ENCODE data around the gene ATP2B2.
"Not testable (repeated sequence)": the region's sequence is repeated elsewhere in the genome, so short reads cannot be mapped to it uniquely, and the experiment has no call there.

The ATP2B2 gene

GRCh38 chr3:10390641-10391373, 114.6 kb downstream of the ATP2B2 start:
- H3K9me3 ChIP-seq (replicated peaks; ENCODE audit: low read length), result peaks cover 23% of the 10 kb centered on the region

GRCh38 chr3:10389995-10390394, 115.4 kb downstream of the ATP2B2 start:
- no peak overlapping the region for H3K4me3 ChIP-seq (ENCODE audit: low read length)
- peaks cover 23% of the 10 kb centered on the region for H3K9me3 ChIP-seq (replicated peaks; ENCODE audit: low read length)
- no peak overlapping the region for H3K4me2 ChIP-seq (ENCODE audit: low read length)
- H3K9ac ChIP-seq (ENCODE audit: low read depth, low read length), result no peak overlapping the region
- H3K36me3 ChIP-seq (ENCODE audit: insufficient read depth, low read length), result no peaks in the 10 kb centered on the region
- H3K27me3 ChIP-seq (ENCODE audit: control insufficient read depth, insufficient read depth, low read length), result peaks cover 26% of the 10 kb centered on the region
- no peaks in the 10 kb centered on the region for H3K4me1 ChIP-seq (ENCODE audit: control insufficient read depth, insufficient read depth, low read length)

More at GRCh38 chr3:10390641-10391373, 114.6 kb downstream of the ATP2B2 start:
- H3K27me3 ChIP-seq (ENCODE audit: control insufficient read depth, insufficient read depth, low read length), result peaks cover 27% of the 10 kb centered on the region
- no peak overlapping the region for H3K4me3 ChIP-seq (ENCODE audit: low read length)
- H3K9ac ChIP-seq (ENCODE audit: low read depth, low read length), result no peak overlapping the region
- no peak overlapping the region for H3K4me2 ChIP-seq (ENCODE audit: low read length)
- H3K36me3 ChIP-seq (ENCODE audit: insufficient read depth, low read length), result no peaks in the 10 kb centered on the region
- H3K4me1 ChIP-seq (ENCODE audit: control insufficient read depth, insufficient read depth, low read length), result no peaks in the 10 kb centered on the region

GRCh38 chr3:10389339-10389738, 116.0 kb downstream of the ATP2B2 start:
- H3K4me3 ChIP-seq (ENCODE audit: low read length), result no peak overlapping the region
- H3K9ac ChIP-seq (ENCODE audit: low read depth, low read length), result no peak overlapping the region
- no peak overlapping the region for H3K4me2 ChIP-seq (ENCODE audit: low read length)
- H3K9me3 ChIP-seq (replicated peaks; ENCODE audit: low read length), result peaks cover 23% of the 10 kb centered on the region
- H3K36me3 ChIP-seq (ENCODE audit: insufficient read depth, low read length), result no peaks in the 10 kb centered on the region
- no peaks in the 10 kb centered on the region for H3K4me1 ChIP-seq (ENCODE audit: control insufficient read depth, insufficient read depth, low read length)
- peaks cover 26% of the 10 kb centered on the region for H3K27me3 ChIP-seq (ENCODE audit: control insufficient read depth, insufficient read depth, low read length)

GRCh38 chr3:10387881-10388609, 117.3 kb downstream of the ATP2B2 start:
- H3K36me3 ChIP-seq (ENCODE audit: insufficient read depth, low read length), result no peaks in the 10 kb centered on the region
- H3K4me1 ChIP-seq (ENCODE audit: control insufficient read depth, insufficient read depth, low read length), result no peaks in the 10 kb centered on the region
- H3K27me3 ChIP-seq (ENCODE audit: control insufficient read depth, insufficient read depth, low read length), result peaks cover 31% of the 10 kb centered on the region
- H3K9ac ChIP-seq (ENCODE audit: low read depth, low read length), result no peak overlapping the region
- peaks cover 23% of the 10 kb centered on the region for H3K9me3 ChIP-seq (replicated peaks; ENCODE audit: low read length)
- no peak overlapping the region for H3K4me2 ChIP-seq (ENCODE audit: low read length)
- no peak overlapping the region for H3K4me3 ChIP-seq (ENCODE audit: low read length)

- H3K4me1 ChIP-seq (ENCODE audit: control insufficient read depth, insufficient read depth, low read length), result no peaks in the 10 kb centered on the region
- no peaks in the 10 kb centered on the region for H3K36me3 ChIP-seq (ENCODE audit: insufficient read depth, low read length)
- H3K4me2 ChIP-seq (ENCODE audit: low read length), result no peak overlapping the region
- peaks cover 23% of the 10 kb centered on the region for H3K9me3 ChIP-seq (replicated peaks; ENCODE audit: low read length)
- H3K4me3 ChIP-seq (ENCODE audit: low read length), result no peak overlapping the region
- no peak overlapping the region for H3K9ac ChIP-seq (ENCODE audit: low read depth, low read length)
- H3K27me3 ChIP-seq (ENCODE audit: control insufficient read depth, insufficient read depth, low read length), result peaks cover 24% of the 10 kb centered on the region
Measured at GRCh38 chr3:10386121-10386520, 119.3 kb downstream of the ATP2B2 start.

GRCh38 chr3:10384541-10385360, 120.6 kb downstream of the ATP2B2 start:
- H3K9ac ChIP-seq (ENCODE audit: low read depth, low read length), result no peak overlapping the region
- no peaks in the 10 kb centered on the region for H3K36me3 ChIP-seq (ENCODE audit: insufficient read depth, low read length)
- H3K27me3 ChIP-seq (ENCODE audit: control insufficient read depth, insufficient read depth, low read length), result peaks cover 22% of the 10 kb centered on the region
- peaks cover 23% of the 10 kb centered on the region for H3K9me3 ChIP-seq (replicated peaks; ENCODE audit: low read length)
- H3K4me2 ChIP-seq (ENCODE audit: low read length), result no peak overlapping the region
- no peaks in the 10 kb centered on the region for H3K4me1 ChIP-seq (ENCODE audit: control insufficient read depth, insufficient read depth, low read length)
- H3K4me3 ChIP-seq (ENCODE audit: low read length), result no peak overlapping the region

GRCh38 chr3:10383850-10384248, 121.5 kb downstream of the ATP2B2 start:
- no peak overlapping the region for H3K4me3 ChIP-seq (ENCODE audit: low read length)
- H3K9me3 ChIP-seq (replicated peaks; ENCODE audit: low read length), result peaks cover 23% of the 10 kb centered on the region
- peaks cover 27% of the 10 kb centered on the region for H3K27me3 ChIP-seq (ENCODE audit: control insufficient read depth, insufficient read depth, low read length)
- H3K9ac ChIP-seq (ENCODE audit: low read depth, low read length), result no peak overlapping the region
- no peaks in the 10 kb centered on the region for H3K4me1 ChIP-seq (ENCODE audit: control insufficient read depth, insufficient read depth, low read length)
- no peak overlapping the region for H3K4me2 ChIP-seq (ENCODE audit: low read length)
- H3K36me3 ChIP-seq (ENCODE audit: insufficient read depth, low read length), result no peaks in the 10 kb centered on the region

GRCh38 chr3:10382892-10383849, 122.2 kb downstream of the ATP2B2 start:
- Histone ChIP-seq H3K4me1 (ENCODE audit: control insufficient read depth, insufficient read depth, low read length) (no peaks in the 10 kb centered on the region), H3K4me3 (ENCODE audit: low read length) (no peak overlapping the region), H3K36me3 (ENCODE audit: insufficient read depth, low read length) (no peaks in the 10 kb centered on the region), H3K9ac (ENCODE audit: low read depth, low read length) (no peak overlapping the region), H3K4me2 (ENCODE audit: low read length) (no peak overlapping the region), H3K9me3 (replicated peaks; ENCODE audit: low read length) (peaks cover 17% of the 10 kb centered on the region), H3K27me3 (ENCODE audit: control insufficient read depth, insufficient read depth, low read length) (peaks cover 31% of the 10 kb centered on the region)

GRCh38 chr3:10382445-10382844, 122.9 kb downstream of the ATP2B2 start:
- H3K4me1 ChIP-seq (ENCODE audit: control insufficient read depth, insufficient read depth, low read length); H3K36me3 ChIP-seq (ENCODE audit: insufficient read depth, low read length); H3K9me3 ChIP-seq (replicated peaks; ENCODE audit: low read length); H3K9ac ChIP-seq (ENCODE audit: low read depth, low read length); H3K4me3 ChIP-seq (ENCODE audit: low read length); H3K4me2 ChIP-seq (ENCODE audit: low read length): not testable (repeated sequence)
- peaks cover 38% of the 10 kb centered on the region for H3K27me3 ChIP-seq (ENCODE audit: control insufficient read depth, insufficient read depth, low read length)

GRCh38 chr3:10381336-10381735, 124.0 kb downstream of the ATP2B2 start:
- Histone ChIP-seq H3K4me2 (ENCODE audit: low read length) (no peak overlapping the region), H3K9me3 (replicated peaks; ENCODE audit: low read length) (no peaks in the 10 kb centered on the region), H3K27me3 (ENCODE audit: control insufficient read depth, insufficient read depth, low read length) (peaks cover 44% of the 10 kb centered on the region), H3K4me3 (ENCODE audit: low read length) (no peak overlapping the region), H3K36me3 (ENCODE audit: insufficient read depth, low read length) (no peaks in the 10 kb centered on the region), H3K9ac (ENCODE audit: low read depth, low read length) (no peak overlapping the region), H3K4me1 (ENCODE audit: control insufficient read depth, insufficient read depth, low read length) (no peaks in the 10 kb centered on the region)
